Measurements from ENCODE around the gene ADI1. TPM values are rescaled to one million over a fixed set of nuclear protein-coding genes. Genes with fewer than 3 reads are reported as not detected.

ADI1 gene
- total and polyA plus RNA-seq, 2 of the 8 experiments (the other 6 are each of a cell fraction or from before 2014, with no cell fraction given): 12.2 to 40.2 TPM

DNA sequence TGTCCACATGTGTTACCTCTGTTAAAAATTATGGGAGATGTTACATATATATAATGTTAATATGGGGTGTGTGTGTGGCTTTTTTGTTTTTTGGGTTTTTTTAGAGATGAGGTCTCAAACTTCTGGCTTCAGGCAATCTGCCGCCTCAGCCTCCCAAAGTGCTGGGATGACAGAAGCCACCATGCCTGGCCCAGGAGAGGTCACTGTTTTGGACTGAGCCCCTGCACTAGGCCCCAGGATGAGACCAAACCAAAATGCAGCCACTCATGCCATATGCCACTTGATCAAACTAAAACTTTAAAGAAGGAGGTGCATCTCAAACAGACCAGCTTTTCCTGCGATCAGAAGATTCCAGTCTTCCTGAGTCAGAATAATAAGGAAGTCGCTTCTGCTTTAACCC lies 2.5 kb downstream of the ADI1 start:
- Histone ChIP-seq H3K27me3 (replicated peaks in 1 of 4; ENCODE audit: control insufficient read depth in 3 of 4, extremely low read depth in 1 of 4, insufficient read depth in 3 of 4, low read length in 3 of 4) (no peaks in the 10 kb centered on the region), H3K9me3 (ENCODE audit: insufficient read depth in 2 of 2, low read depth in 1 of 2, low read length in 1 of 2) (no peaks in the 10 kb centered on the region), H4K8ac (ENCODE audit: extremely low read depth, insufficient read depth, low read length) (no peak overlapping the region), H2BK5ac (ENCODE audit: low read depth, low read length) (no peak overlapping the region), H2AK5ac (ENCODE audit: low read depth, low read length) (no peak overlapping the region), H4K5ac (ENCODE audit: insufficient read length, low read depth, low read length) (no peak overlapping the region), H3K23ac (ENCODE audit: insufficient read length) (no peak overlapping the region), H3K56ac (replicated peaks; ENCODE audit: insufficient read length, low read depth, low read length) (no peak overlapping the region), H3K79me1 (ENCODE audit: low read depth, low read length) (no peaks in the 10 kb centered on the region; the same call in 1 of the 2 replicates), H3K18ac (ENCODE audit: extremely low read depth, low read length) (no peak overlapping the region), H2BK15ac (ENCODE audit: low read length) (no peak overlapping the region), H3K36me3 (ENCODE audit: control insufficient read depth in 2 of 4, insufficient read depth in 4 of 4, low read length in 3 of 4) (peaks cover 1 to 6% (median 3%) of the 10 kb centered on the region in 4 experiments; a peak in 5 of 8 replicates), H3K4me1 (replicated peaks in 1 of 4; ENCODE audit: control insufficient read depth in 3 of 4, insufficient read depth in 4 of 4, low read length in 3 of 4) (peaks cover 0 to 3% (median 1%) of the 10 kb centered on the region in 4 experiments; a peak in 3 of 7 replicates), H4K20me1 (replicated peaks in 1 of 2; ENCODE audit: control insufficient read depth in 1 of 2, insufficient read depth in 2 of 2, low read length in 2 of 2) (no peaks in the 10 kb centered on the region), H3K9ac (replicated peaks in 1 of 4; ENCODE audit: extremely low read depth in 1 of 4, low read depth in 3 of 4, low read length in 3 of 4) (no peak overlapping the region), H3K27ac (ENCODE audit: low read depth, low read length) (no peak overlapping the region), H3K4ac (replicated peaks; ENCODE audit: insufficient read length, low read depth, low read length) (no peak overlapping the region), H3K4me3 (ENCODE audit: extremely low read depth in 1 of 4, insufficient read depth in 2 of 4, low read depth in 3 of 4, low read length in 4 of 4) (no peak overlapping the region), H3K79me2 (ENCODE audit: control insufficient read depth in 1 of 2, insufficient read depth in 2 of 2, low read length in 2 of 2) (peaks cover 0 to 11% of the 10 kb centered on the region in 2 experiments; a peak in 1 of 4 replicates), H2AFZ (ENCODE audit: low read length) (no peak overlapping the region), H2BK20ac (ENCODE audit: low read length) (no peak overlapping the region), H2BK12ac (ENCODE audit: low read depth, low read length) (no peak overlapping the region), H4K91ac (replicated peaks; ENCODE audit: insufficient read length, low read length) (no peak overlapping the region), H3K4me2 (ENCODE audit: insufficient read depth in 1 of 2, low read depth in 2 of 2, low read length in 2 of 2) (no peak overlapping the region), H2BK120ac (replicated peaks; ENCODE audit: low read depth, low read length) (no peak overlapping the region), H3K14ac (ENCODE audit: insufficient read length) (no peak overlapping the region), H3K23me2 (ENCODE audit: low read depth, low read length) (peaks cover 9% of the 10 kb centered on the region)
- WGBS, 2 experiments (ENCODE audit: extremely low coverage in 1 of 2, insufficient coverage in 1 of 2, insufficient read length in 1 of 2, insufficient replicate concordance in 2 of 2, low coverage in 1 of 2, low lambda C conversion rate in 2 of 2, missing lambda C conversion rate in 1 of 2): 100% methylated on average over 3 of the region's 3 CpGs; no CpG with 5 or more reads in 1 of the 2 experiments
- no peak for FAIRE-seq
- TF ChIP-seq SRF (IDR thresholded peaks at IDR 0.05; ENCODE audit: low read depth, low read length) (no peak), KDM5A (IDR thresholded peaks at IDR 0.05; ENCODE audit: low read length) (no peak), SIN3A (conservative IDR thresholded peaks at IDR 0.05 in 1 of 2, IDR thresholded peaks at IDR 0.05 in 1 of 2; ENCODE audit: low read depth in 1 of 2, low read length in 2 of 2) (no peak), BACH1 (IDR thresholded peaks at IDR 0.05; ENCODE audit: low read length) (no peak), EP300 (IDR thresholded peaks at IDR 0.05; ENCODE audit: borderline replicate concordance in 1 of 2, low read depth in 2 of 2, low read length in 2 of 2) (no peak), ATF2 (IDR thresholded peaks at IDR 0.05; ENCODE audit: low read length) (no peak), USF2 (IDR thresholded peaks at IDR 0.05; ENCODE audit: low read length) (no peak), ASH2L (IDR thresholded peaks at IDR 0.05; ENCODE audit: low read length) (no peak)
- TF ChIP-seq, protein P1, sequence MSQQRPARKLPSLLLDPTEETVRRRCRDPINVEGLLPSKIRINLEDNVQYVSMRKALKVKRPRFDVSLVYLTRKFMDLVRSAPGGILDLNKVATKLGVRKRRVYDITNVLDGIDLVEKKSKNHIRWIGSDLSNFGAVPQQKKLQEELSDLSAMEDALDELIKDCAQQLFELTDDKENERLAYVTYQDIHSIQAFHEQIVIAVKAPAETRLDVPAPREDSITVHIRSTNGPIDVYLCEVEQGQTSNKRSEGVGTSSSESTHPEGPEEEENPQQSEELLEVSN (IDR thresholded peaks at IDR 0.05): no peak
- ChIA-PET POLR2A (ENCODE audit: partially characterized antibody) (interaction anchor here (0.6 to 2.0 kb wide), 4 partner anchors 11 to 72 kb away, joined by 3 to 7 read pairs (median 3); no protein-coding TSS in a partner anchor), CTCF (ENCODE audit: partially characterized antibody) (interaction anchor here (1.3 kb wide), 1 partner anchor 20 kb away, joined by 3 read pairs; no protein-coding TSS in a partner anchor)
- DNase-seq (ENCODE audit: low read depth in 1 of 2, low spot score in 2 of 2): no peak

Measured in H1 (cell line).